GM19395 (cell line): Measurements from ENCODE around the gene HBG2.
"Not testable (repeated sequence)": the region's sequence is repeated elsewhere in the genome, so short reads cannot be mapped to it uniquely, and the experiment has no call there.

Experiments used
- ATAC-seq: cut with Tn5 transposase; IDR thresholded peaks from one replicate; pipeline ENCODE4 v1.9.1; 2021; ENCODE audit warnings: mild to moderate bottlenecking, moderate library complexity; ENCODE audit not compliant: unreplicated experiment

The HBG2 gene

DNA sequence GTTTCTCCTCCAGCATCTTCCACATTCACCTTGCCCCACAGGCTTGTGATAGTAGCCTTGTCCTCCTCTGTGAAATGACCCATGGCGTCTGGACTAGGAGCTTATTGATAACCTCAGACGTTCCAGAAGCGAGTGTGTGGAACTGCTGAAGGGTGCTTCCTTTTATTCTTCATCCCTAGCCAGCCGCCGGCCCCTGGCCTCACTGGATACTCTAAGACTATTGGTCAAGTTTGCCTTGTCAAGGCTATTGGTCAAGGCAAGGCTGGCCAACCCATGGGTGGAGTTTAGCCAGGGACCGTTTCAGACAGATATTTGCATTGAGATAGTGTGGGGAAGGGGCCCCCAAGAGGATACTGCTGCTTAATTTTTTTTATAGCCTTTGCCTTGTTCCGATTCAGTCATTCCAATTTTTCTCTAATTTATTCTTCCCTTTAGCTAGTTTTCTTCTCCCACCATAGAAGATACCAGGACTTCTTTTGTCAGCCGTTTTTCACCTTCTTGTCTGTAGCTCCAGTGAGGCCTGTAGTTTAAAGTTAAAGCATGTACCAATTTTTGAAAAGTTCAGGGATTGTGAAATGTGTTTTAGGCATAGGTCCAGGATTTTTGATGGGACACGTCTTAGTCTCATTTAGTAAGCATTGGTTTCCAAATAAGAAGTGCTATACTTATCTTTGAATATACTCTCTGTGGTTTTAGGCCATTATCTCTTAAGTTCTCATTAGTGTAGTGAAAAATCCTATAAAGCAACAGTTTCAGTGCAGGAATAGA, at the start of gene HBG2:
HBG2 (minus strand) TSS at position 136 of the 768 bp plus-strand sequence; CDS start at position 83, 53 bp downstream.
- ATAC-seq = not testable (repeated sequence)

DNA sequence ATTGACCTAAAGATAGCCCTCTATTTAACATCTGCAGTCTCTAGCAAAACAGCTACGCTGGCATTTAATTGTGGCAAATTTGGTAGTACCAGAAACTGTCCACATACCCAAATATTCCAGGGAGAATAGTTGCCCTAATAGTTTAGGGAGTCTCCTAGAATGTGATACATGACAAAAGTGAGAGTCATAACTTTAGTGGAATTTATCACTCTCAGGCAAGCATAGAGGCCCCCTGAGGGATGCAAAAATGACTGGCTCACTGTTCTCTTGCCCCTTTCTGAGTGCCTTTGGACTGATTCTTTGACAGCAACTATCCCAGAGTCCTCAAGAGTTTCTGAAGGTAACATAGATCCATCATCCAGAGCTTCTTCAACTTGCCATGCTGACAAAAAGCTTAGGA, 49.5 kb upstream of the HBG2 start:
- no peak for ATAC-seq

DNA sequence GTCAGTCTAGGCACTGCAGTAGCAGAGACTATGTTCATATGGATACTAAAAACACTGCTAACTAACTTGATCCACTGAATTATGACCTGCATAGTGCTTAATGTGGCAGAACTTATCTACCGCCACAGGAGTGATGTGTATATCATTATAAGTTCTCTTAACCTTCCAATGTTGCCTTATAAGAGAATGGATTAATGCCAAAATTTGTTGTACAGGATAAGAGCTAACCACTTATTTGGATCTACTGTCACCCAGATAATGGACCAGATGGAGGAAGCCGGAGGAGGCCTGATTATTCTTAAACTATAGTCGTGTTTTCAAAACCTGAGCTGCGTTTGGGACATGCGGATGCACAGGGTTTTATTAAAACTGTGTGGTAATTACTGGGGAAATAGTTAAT, 49.0 kb upstream of the HBG2 start:
- ATAC-seq = no peak

DNA sequence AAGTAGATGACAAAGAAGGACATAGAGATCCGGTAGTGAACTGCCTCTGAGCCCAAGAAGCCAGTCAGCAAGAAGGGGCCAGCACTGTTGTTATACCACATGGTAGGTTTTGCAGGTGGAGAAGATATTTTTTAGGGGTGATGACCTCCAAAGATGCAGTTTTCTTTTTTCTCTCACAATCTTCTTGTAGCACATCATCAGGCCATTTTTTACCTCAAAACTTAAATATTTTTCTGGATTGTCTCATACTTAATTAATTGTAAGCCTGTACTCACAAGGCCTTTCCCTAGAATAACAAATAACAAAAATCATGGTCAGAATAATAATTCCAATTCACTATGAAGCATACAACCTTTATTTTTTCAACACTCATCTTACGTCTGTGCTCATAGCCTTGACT, 47.3 kb upstream of the HBG2 start, which contains the start of gene OR51B4:
OR51B4 (minus strand) TSS at position 101 of the 400 bp plus-strand sequence; CDS start at position 101, 0 bp downstream.
- no peak for ATAC-seq

DNA sequence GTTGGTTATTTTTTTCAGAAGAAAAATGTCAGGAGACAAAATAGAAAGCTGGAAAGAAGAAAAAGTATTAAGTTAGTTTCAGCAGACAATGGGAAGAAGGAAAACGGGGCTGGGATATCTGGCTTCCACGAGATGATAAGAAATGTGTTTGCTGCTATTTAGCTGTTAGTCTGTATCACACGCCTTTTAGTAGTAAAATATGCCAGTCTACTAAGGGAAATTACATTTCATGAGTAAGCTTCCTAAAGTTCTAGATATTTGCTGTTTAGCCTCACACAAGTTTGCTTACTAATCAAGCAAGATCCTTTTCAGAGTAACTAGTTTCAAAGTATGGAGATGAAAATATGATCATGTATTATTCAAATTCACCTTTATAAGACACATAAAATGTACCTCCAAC, 45.7 kb upstream of the HBG2 start:
- no peak for ATAC-seq

DNA sequence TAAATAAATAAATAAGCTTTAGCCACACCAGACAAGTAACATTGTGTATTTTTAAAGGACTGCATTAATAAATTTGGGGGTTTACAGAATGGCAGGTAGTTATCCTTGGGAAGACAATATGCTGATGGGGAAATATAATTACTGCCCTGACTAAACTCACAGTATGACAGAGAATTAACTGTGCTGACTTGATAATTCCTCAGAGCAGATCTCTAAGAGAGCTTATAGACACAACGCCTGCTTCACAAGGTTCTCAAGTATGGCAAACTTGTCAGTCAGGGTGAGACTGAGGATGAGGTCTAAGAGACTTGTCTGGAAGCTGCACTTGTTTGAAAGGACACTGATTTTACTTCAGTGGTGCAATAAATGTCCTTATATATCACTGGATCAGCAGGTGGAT, 43.9 kb upstream of the HBG2 start:
- no peak for ATAC-seq

DNA sequence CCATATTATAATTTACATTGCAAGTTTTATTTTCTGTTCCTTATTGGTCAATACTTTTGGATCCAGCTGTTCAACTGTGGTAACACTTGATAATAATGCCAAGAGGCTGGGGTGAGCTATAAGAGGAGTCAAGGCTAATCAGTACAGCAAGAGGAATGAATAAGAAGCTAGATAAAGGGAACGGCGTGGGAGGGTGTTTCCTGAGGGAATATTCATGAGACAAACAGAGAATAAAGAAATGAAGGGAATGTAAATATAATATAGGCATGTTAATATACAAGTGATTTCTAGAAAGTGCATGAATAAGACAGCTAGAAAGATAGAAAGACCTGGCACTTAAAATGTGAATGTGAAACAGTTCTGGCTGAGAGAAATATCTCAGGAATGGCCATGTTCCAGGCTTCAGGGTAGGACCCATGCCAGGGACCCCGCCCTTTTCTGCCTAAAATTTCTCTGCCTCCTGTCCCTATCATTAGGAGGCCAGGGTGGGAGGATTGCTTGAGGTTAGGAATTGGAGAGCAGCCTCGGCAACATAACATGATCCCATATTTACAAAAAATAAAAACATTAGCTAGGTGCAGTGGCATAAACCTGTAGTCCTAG, 43.2 kb upstream of the HBG2 start:
- no peak for ATAC-seq

DNA sequence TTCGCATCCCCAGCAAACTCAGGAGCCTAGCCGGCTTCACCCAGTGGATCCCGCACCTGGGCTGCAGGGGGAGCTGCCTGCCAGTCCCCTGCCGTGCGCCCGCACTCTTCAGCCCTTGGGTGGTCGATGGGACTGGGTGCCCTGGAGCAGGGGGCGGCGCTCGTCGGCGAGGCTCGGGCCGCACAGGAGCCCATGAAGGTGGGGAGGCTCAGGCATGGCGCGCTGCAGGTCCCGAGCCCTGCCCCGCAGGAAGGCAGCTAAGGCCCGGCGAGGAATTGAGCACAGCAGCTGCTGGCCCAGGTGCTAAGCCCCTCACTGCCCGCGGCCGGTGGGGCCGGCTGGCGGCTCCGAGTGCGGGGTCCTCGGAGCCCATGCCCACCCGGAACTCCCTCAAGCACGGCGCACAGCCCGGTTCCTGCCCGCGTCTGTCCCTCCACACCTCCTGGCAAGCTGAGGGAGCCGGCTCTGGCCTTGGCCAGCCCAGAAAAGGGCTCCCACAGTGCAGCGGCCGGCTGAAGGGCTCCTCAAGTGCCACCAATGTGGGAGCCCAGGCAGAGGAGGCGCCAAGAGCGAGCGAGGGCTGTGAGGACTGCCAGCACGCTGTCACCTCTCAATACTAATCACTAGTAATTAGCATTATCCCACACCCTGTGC, 39.9 kb upstream of the HBG2 start:
- ATAC-seq = not testable (repeated sequence)

DNA sequence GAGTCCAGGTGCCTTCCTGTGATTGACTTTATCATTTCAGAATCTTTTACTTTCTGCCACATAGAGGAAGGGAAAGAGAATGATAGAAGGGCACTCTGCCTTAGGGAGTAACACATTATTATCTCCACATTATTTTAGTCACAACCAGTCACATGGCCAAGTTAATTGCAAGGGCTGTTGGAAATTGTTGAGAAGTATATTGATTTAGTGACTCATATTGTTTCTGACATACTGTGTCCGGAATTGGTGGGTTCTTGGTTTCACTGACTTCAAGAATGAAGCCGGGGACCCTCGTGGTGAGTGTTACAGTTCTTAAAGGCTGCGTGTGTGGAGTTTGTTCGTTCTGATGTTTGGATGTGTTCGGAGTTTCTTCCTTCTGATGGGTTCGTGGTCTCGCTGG, 38.4 kb upstream of the HBG2 start:
- no peak for ATAC-seq

DNA sequence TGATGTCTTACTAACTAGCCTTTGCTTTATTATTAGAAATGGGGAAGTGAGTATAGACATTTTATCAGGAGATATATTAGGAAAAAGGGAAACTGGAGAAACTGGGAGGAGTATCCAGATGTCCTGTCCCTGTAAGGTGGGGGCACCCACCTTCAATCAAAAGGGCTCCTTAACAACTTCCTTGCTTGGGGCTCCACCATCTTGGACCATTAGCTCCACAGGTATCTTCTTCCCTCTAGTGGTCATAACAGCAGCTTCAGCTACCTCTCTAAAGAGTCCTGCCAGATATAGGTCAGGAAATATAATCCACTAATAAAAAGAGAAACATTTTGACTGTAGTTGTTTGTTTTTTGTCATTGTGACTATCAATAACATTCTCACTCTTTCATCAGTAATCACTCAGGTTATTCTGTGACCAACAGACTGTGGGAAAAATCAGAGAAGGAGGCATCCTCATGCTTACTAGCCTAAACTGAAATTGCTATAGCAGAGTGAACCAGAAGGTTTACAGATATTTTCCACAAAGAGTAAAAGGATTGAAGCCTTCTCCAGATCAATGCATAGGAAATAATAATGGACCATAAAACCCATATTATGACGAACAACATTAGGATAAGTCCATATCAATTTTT, 36.7 kb upstream of the HBG2 start:
- peak; percentile 96 for ATAC-seq

DNA sequence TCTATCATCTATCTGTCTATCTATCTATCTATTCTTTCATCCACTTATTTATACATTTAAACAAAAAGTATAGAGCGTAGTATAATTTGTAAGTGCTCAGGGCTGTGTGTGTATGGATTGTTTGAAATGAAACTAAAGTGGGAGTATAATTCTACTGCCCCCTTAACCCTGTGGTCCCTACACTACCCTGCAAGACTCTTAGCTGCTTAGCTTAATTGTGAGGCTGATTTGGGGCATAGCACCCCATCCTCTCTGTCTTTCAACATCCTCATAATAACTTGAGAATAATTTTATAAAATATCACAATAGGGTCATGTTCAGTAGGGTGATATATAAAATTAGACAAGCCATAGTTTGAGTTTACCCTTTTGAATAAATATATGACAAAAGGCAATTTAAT, 35.5 kb upstream of the HBG2 start:
- ATAC-seq = no peak

DNA sequence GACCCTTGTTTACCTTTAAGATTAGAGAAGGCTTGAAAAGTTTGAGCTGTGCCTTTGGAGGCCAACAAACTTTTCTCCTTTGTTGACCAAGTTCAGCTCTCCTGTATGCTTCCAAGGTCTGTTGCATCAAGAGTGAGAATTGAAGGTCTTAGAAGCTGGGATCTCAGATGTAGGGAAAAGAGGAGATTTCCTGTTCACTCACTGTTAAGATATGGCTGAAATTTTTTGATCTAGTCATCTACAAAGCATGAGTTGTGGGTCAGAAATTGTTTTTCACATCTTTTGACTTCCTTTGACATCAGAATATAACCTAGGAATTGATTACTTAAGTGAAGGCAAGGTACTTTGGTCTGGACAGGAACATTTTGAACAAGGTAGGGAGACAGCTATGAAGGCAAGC, 35.1 kb upstream of the HBG2 start:
- ATAC-seq = no peak

DNA sequence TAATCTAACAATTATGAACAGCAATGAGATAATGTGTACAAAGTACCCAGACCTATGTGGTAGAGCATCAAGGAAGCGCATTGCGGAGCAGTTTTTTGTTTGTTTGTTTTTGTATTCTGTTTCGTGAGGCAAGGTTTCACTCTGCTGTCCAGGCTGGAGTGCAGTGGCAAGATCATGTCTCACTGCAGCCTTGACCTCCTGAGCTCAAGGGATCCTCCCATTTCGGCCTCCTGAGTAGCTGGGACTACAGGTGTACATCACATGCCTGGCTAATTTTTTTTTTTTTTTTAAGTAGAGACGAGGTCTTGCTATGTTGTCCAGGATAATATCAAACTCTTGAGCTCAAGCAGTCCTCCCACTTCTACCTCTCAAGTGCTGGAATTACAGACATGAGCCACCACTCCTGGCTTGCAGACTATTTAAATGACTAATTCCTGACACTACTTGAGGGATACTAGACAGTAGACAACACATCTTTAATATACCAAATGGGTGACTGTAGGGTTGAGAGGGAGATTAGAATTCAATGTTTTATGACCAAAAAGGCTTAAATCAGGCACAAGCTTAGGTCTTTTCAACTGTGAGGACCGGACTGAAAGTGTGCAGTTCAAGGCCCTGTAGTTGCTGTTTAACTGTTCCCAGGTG, 34.4 kb upstream of the HBG2 start:
- ATAC-seq = no peak

DNA sequence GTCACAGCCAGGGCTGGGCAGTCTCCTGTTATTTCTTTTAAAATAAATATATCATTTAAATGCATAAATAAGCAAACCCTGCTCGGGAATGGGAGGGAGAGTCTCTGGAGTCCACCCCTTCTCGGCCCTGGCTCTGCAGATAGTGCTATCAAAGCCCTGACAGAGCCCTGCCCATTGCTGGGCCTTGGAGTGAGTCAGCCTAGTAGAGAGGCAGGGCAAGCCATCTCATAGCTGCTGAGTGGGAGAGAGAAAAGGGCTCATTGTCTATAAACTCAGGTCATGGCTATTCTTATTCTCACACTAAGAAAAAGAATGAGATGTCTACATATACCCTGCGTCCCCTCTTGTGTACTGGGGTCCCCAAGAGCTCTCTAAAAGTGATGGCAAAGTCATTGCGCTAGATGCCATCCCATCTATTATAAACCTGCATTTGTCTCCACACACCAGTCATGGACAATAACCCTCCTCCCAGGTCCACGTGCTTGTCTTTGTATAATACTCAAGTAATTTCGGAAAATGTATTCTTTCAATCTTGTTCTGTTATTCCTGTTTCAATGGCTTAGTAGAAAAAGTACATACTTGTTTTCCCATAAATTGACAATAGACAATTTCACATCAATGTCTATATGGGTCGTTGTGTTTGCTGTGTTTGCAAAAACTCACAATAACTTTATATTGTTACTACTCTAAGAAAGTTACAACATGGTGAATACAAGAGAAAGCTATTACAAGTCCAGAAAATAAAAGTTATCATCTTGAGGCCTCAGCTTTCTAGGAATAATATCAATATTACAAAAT, 33.7 kb upstream of the HBG2 start:
- no peak for ATAC-seq

DNA sequence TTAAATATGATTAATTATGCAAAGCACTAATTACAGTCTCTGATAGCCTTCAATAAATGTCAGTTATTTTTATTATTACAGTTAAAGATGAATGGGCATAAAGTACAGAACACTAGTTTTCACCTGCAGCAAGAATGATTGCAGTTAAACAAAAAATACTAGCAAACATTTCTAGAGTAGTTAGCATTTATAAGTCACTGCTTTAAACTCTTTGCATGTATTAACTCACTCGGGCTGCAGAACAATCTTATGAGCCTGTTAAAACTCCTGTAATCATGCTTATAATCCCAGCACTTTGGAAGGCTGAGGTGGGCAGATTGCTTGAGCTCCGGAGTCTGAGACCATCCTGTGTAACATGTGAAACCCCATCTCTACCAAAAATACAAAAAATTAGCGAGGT, 32.3 kb upstream of the HBG2 start:
- ATAC-seq = no peak

DNA sequence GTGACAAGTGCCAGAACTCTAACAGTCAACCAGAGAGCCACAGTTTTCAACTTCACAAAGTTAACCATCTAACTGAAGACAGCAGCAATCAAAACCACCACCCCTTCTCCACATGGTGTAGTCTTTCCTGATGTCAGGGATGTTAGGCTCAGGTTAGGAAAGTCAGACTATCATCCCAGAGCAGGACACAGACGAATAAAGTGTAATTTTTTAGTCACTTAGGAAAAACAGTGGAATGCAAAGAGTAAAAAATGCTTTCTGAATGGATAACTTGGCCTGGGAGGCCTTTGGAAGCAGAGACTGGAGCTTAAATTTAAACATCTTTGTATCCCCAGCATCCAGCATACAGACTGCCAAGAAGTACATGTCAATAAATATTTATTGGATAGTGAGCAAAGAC, 31.8 kb upstream of the HBG2 start:
- ATAC-seq = no peak

DNA sequence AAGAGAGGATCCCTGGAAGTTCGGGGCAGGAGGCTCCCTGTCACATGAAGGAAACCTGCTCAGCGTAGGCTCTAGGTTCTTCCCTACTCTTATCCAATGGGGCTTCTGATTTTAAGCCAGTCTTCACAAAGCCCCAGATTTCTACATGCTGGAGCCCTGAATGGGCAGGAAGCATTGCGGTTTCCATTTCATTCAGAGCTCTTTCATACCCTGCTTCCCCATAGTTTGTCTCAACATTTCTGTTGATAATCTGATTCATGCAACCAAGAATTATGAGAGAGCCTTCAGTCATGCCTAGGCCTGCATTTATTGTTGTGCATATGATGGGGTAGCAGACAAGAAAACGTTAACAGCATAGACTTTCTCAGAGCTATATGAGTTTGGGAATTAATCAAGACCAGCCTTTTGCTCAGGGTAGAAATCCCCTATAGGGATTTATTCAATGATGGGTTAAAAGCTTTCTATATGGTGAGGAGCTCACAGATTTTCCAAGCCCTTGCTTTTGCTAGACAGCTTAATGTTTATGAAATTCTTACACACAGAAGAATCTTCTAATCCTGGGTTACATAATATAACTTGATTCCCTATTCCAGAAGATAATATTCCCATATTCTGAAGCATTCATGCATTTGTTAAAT, 31.2 kb upstream of the HBG2 start:
- ATAC-seq = no peak

DNA sequence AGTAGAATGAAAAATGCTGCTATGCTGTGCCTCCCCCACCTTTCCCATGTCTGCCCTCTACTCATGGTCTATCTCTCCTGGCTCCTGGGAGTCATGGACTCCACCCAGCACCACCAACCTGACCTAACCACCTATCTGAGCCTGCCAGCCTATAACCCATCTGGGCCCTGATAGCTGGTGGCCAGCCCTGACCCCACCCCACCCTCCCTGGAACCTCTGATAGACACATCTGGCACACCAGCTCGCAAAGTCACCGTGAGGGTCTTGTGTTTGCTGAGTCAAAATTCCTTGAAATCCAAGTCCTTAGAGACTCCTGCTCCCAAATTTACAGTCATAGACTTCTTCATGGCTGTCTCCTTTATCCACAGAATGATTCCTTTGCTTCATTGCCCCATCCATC, 30.1 kb upstream of the HBG2 start:
- ATAC-seq = no peak

DNA sequence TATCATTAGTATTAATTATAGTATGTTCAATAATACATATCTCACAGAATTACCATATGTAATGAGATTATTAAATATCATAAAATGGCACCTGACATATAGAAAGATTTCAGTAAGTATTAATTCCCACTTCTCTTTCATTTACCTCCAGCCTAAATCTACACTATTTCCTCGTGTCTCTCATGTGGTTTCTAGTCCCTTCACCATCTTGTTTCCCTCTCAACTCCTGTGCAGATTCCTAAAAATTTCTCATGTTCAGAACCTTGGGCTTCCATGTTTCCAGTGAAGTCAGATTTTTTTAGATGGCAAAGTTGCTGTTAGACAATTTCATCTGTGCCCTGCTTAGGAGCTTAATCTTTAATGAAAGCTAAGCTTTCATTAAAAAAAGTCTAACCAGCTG, 29.3 kb upstream of the HBG2 start:
- no peak for ATAC-seq

DNA sequence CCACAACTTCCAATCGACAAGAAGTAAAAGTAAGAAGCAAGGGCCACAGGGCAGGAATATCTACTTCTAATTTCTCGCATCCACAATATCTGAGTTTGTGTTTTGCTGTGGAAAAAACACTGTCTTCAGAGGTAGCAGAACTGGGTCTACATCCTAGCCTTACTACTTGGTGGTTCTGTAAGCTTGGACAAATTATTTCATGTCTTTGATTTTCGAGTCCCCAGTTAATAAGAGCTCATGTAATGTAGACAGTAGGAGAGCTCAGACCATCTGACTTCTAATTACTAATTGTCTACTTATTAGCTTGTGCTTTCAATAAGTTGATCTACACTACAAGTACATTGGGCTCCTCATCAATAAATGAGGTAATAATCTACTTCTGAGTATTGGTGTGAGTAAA, 28.5 kb upstream of the HBG2 start:
- no peak for ATAC-seq
